ENCODE results near the gene CLDN4.

GRCh38 chr7:73830681-73831583, at the start of gene CLDN4:
- TF ChIP-seq CTCF (conservative IDR thresholded peaks at IDR 0.05; ENCODE audit: low read length) (no peak), EZH2phosphoT487 (IDR thresholded peaks at IDR 0.05; ENCODE audit: borderline replicate concordance) (no peak)
